K562 (cell line): ENCODE results near the gene ZNF586. TPM values are rescaled to one million over a fixed set of nuclear protein-coding genes. Genes with fewer than 3 reads are reported as not detected.
A peak's percentile ranks its signal among the peaks of the same experiment; 100 is the strongest.
"Not testable (repeated sequence)": the region's sequence is repeated elsewhere in the genome, so short reads cannot be mapped to it uniquely, and the experiment has no call there.

ENCODE experiments used
- ATAC-seq: fragments of 200-7000 bp; cut with Tn5 transposase; 3 replicates; pipeline ENCODE4 v1.9.1; 2020; ENCODE audit warnings: moderate library complexity
- BruUV-seq: library from RNA; stranded (reverse); fragments of 400-500 nt; replicated peaks from 2 replicates; lab custom pipeline; 2021; lab: Mats Ljungman, UMichigan
- CTCF ChIA-PET: fragments of 300-600 bp; formaldehyde crosslinking; extraction: SDS; loops from one replicate; lab custom pipeline; 2021; ENCODE audit warnings: low intra/inter-chr PET ratio; lab: Yijun Ruan, JAX
- POLR2A ChIA-PET: fragments of 300-600, 350-650 bp; sonication (Branson Sonifier 250); formaldehyde crosslinking; extraction: SDS; loops from one replicate; lab custom pipeline; 2021; ENCODE audit warnings: antibody characterized with exemption, inconsistent platforms; lab: Yijun Ruan, JAX
- DNase-seq, 4 experiments: peaks; one replicate each; pipeline versions ENCODE4 v3.0.0 to v3.0.0-alpha.2; 2011 to 2018; ENCODE audit warnings: low spot score in 3 of 4, mixed read lengths in 3 of 4; ENCODE audit errors: extremely low read depth in 1 of 4
- FAIRE-seq: peaks from 2 replicates; lab custom pipeline; 2011; peaks lifted over from hg19 to GRCh38; lab: Jason Lieb, UNC
- H2AFZ ChIP-seq: 2 replicates; pipeline ENCODE4 v1.6.0; 2011; ENCODE audit warnings: low read depth, low read length, control low read depth, inconsistent platforms
- H3K27ac ChIP-seq: fragments of 200-600 bp; 3 replicates; pipeline ENCODE4 v1.8.0; 2011; ENCODE audit warnings: low read depth, mild to moderate bottlenecking, control low read depth, inconsistent platforms, low read length, moderate library complexity, mixed read lengths; ENCODE audit errors: extremely low read depth
- H3K27me3 ChIP-seq, 2 experiments: fragments of 300-600 bp in 1 of 2; 2 replicates in 1 of 2; 3 replicates in 1 of 2; pipeline versions ENCODE4 v1.6.0 to v1.8.0; 2011; ENCODE audit warnings: inconsistent platforms in 2 of 2, low read length in 2 of 2, mild to moderate bottlenecking in 1 of 2, mixed read lengths in 1 of 2, moderate library complexity in 1 of 2; ENCODE audit not compliant: control insufficient read depth in 2 of 2, insufficient read depth in 2 of 2
- H3K36me3 ChIP-seq: fragments of 300-600 bp; 3 replicates; pipeline ENCODE4 v1.8.0; 2011; ENCODE audit warnings: mild to moderate bottlenecking, low read length, inconsistent platforms; ENCODE audit not compliant: control insufficient read depth, insufficient read depth
- H3K4me1 ChIP-seq, 2 experiments: fragments of 200-600 bp in 1 of 2; replicated peaks in 1 of 2; 2 replicates in 1 of 2; 3 replicates in 1 of 2; pipeline versions ENCODE4 v1.5.1 to v1.8.0; 2011; ENCODE audit warnings: inconsistent platforms in 2 of 2, low read length in 2 of 2, mild to moderate bottlenecking in 1 of 2, mixed read lengths in 1 of 2, moderate library complexity in 1 of 2; ENCODE audit not compliant: control insufficient read depth in 2 of 2, insufficient read depth in 2 of 2
- H3K4me2 ChIP-seq: 2 replicates; pipeline ENCODE4 v1.6.1; 2011; ENCODE audit warnings: low read length, control low read depth, inconsistent platforms, mixed read lengths; ENCODE audit not compliant: insufficient read depth
- H3K4me3 ChIP-seq: fragments of 200-600 bp; sonication (generic), shearing (Covaris generic); 2 replicates; pipeline ENCODE4 v1.5.1; 2016; ENCODE audit warnings: control low read depth, inconsistent platforms
- H3K79me2 ChIP-seq: fragments of 200-600 bp; 3 replicates; pipeline ENCODE4 v1.8.0; 2011; ENCODE audit warnings: low read length, inconsistent platforms; ENCODE audit not compliant: control insufficient read depth, insufficient read depth
- H3K9ac ChIP-seq, 2 experiments: 2 replicates each; pipeline versions ENCODE4 v1.6.0 to v1.6.1; 2011; ENCODE audit warnings: low read depth in 2 of 2, low read length in 2 of 2, control low read depth in 1 of 2, inconsistent platforms in 1 of 2, mild to moderate bottlenecking in 1 of 2, mixed read lengths in 1 of 2; ENCODE audit not compliant: insufficient read depth in 1 of 2
- H3K9me1 ChIP-seq: one replicate; pipeline ENCODE4 v1.6.0; 2011; ENCODE audit warnings: inconsistent platforms, mild to moderate bottlenecking, low read length, moderate library complexity; ENCODE audit not compliant: control insufficient read depth, insufficient read depth
- H3K9me3 ChIP-seq: replicated peaks from 2 replicates; pipeline ENCODE4 v1.5.1; 2011; ENCODE audit warnings: low read depth, low read length, inconsistent platforms; ENCODE audit not compliant: control insufficient read depth, insufficient read depth
- H4K20me1 ChIP-seq: replicated peaks from 2 replicates; pipeline ENCODE4 v1.6.1; 2011; ENCODE audit warnings: low read length, inconsistent platforms, mixed read lengths; ENCODE audit not compliant: control insufficient read depth, insufficient read depth
- CREB3 ChIP-seq: fragments of 450-650 bp; conservative IDR thresholded peaks from 2 replicates; pipeline ENCODE4 v1.6.1; 2016; ENCODE audit warnings: missing genetic modification characterization, low read depth, mild to moderate bottlenecking, missing compliant biosample characterization, moderate library complexity
- CXXC5 ChIP-seq: fragments of 250-450 bp; sonication (Bioruptor Pico); IDR thresholded peaks from 2 replicates; pipeline ENCODE4 v1.8.0; 2022; ENCODE audit warnings: inconsistent platforms, mild to moderate bottlenecking, moderate library complexity
- HDAC2 ChIP-seq: fragments of 450-650 bp; IDR thresholded peaks from 2 replicates; pipeline ENCODE4 v1.6.1; 2016; ENCODE audit warnings: mild to moderate bottlenecking
- HNRNPLL ChIP-seq: fragments of 200-400 bp; formaldehyde crosslinking; IDR thresholded peaks from 2 replicates; pipeline ENCODE4 v1.6.1; 2017; ENCODE audit warnings: low read length, low read depth, mild to moderate bottlenecking; ENCODE audit not compliant: poor library complexity, severe bottlenecking
- KLF1 ChIP-seq: fragments of 450-650 bp; IDR thresholded peaks from 2 replicates; pipeline ENCODE4 v1.6.1; 2016; ENCODE audit warnings: missing genetic modification characterization, missing compliant biosample characterization
- NFATC3 ChIP-seq: fragments of 450-650 bp; IDR thresholded peaks from 2 replicates; pipeline ENCODE4 v1.6.1; 2017; ENCODE audit warnings: mild to moderate bottlenecking
- ZNF592 ChIP-seq: fragments of 450-650 bp; IDR thresholded peaks from 2 replicates; pipeline ENCODE4 v1.6.1; 2017; ENCODE audit warnings: antibody characterized with exemption, mild to moderate bottlenecking
- ZNF740 ChIP-seq, 3 experiments: fragments of 200-800 bp in 1 of 3; sonication (Bioruptor generic) in 1 of 3; sonication (generic) in 1 of 3; formaldehyde crosslinking in 1 of 3; IDR thresholded peaks; 2 replicates each; pipeline versions ENCODE4 v1.6.1 to v1.8.0; 2016 to 2022; ENCODE audit warnings: mild to moderate bottlenecking in 2 of 3, missing compliant biosample characterization in 2 of 3, missing genetic modification characterization in 2 of 3, missing genetic modification reagents in 1 of 3
- WGBS: fragments of 100-300 bp; shearing (Covaris generic); methylation state at CpG from one replicate; pipeline ENCODE4 v1.1.6; 2016; ENCODE audit warnings: low coverage, mixed read lengths; ENCODE audit not compliant: insufficient coverage; ENCODE audit errors: missing lambda C conversion rate; 5-methylcytosine and 5-hydroxymethylcytosine counted together
- in situ Hi-C: fragments of 300-500 bp; cut with MboI; formaldehyde crosslinking; loops from 4 replicates; pipeline ENCODE4 v1.15.0; 2018; ENCODE audit warnings: inconsistent platforms, mixed read lengths
- intact Hi-C: fragments of 100-400 bp; cut with micrococcal nuclease; formaldehyde crosslinking; loops from 2 replicates; pipeline ENCODE4 v1.14.2; 2022
- polyA plus RNA-seq, 8 experiments: library from polyadenylated mRNA; depleted of rRNA in 4 of 8; stranded (reverse) in 5 of 8; unstranded in 3 of 8; fragments of >200 nt; fragmentation: Nextera tagmentation in 2 of 8; fragmentation: Illumina TruSeq in 1 of 8; extraction: Ambion mirVana in 2 of 8; extraction: Trizol in 1 of 8; gene quantifications; 2 replicates each; pipeline versions ENCODE4 v1.2.1 to v1.2.3, GENCODE V29; 2011 to 2014; ENCODE audit warnings: inconsistent platforms in 1 of 8, missing spikeins in 1 of 8
- total RNA-seq, 7 experiments: library from RNA; depleted of rRNA in 6 of 7; stranded (reverse); fragments of >200 nt in 6 of 7; fragmentation: Illumina TruSeq in 2 of 7; extraction: Trizol in 2 of 7; gene quantifications; 2 replicates each; pipeline versions ENCODE4 v1.2.1 to v1.2.3, GENCODE V29; 2011 to 2021; ENCODE audit warnings: low replicate concordance in 1 of 7
- TF ChIP-seq, protein P1 (sequence below), 2 experiments: fragments of 250-450 bp in 1 of 2; fragments of 450-650 bp in 1 of 2; sonication (Bioruptor Pico) in 1 of 2; IDR thresholded peaks; 2 replicates each; pipeline versions ENCODE4 v1.6.1 to v1.8.0; 2016 to 2021; ENCODE audit warnings: mild to moderate bottlenecking in 2 of 2, moderate library complexity in 2 of 2, missing compliant biosample characterization in 1 of 2, missing genetic modification characterization in 1 of 2

ZNF586 gene
- total and polyA plus RNA-seq, 9 of the 15 experiments (the other 6 are each of a cell fraction or from before 2014, with no cell fraction given), result 2.5 to 12.6 (median 8.4) TPM

DNA sequence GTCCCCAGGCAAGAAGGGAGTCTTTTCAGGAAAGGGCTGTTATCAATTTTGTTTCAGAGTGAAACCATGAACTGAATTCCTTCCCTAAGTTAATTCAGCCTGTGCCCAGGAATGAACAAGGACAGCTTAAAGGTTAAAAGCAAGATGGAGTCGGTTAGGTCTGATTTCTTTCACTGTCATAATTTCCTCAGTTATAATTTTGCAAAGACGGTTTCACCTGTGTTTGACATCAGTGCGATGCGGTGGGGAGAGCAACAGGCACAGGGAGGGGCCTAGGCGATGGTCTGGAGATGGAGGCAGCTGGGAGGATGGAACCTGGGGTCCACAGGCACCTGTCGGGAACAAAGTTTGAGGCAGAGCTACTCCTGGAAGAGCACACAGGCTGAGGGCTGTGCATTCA lies 51.1 kb downstream of the ZNF586 start (continued):
- TF ChIP-seq CREB3 (tag) (peak; percentile 81), ZNF740 (CRISPR knock-in tag; IDR thresholded peaks at IDR 0.05) (no peak), ZNF740 (tag; IDR thresholded peaks at IDR 0.05) (peak in 1 of 2 experiments; percentile 38; a peak in 1 of 4 replicates), HNRNPLL (no peak), HDAC2 (no peak), KLF1 (no peak), NFATC3 (no peak), ZNF592 (peak; percentile 80), CXXC5 (CRISPR knock-in tag) (0 out of 2 replicates have a peak, but pooled peaks have one; percentile 31)
- TF ChIP-seq, protein P1, sequence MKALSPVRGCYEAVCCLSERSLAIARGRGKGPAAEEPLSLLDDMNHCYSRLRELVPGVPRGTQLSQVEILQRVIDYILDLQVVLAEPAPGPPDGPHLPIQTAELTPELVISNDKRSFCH (CRISPR knock-in tag; IDR thresholded peaks at IDR 0.05), result no peak
- TF ChIP-seq, protein P1 (tag; IDR thresholded peaks at IDR 0.05), result peak; percentile 53; the same call in 1 of the 2 replicates
- TF ChIP-seq, all 486 proteins: peak for 14

GRCh38 chr19:57821095-57821494 lies 51.6 kb downstream of the ZNF586 start:
- H3K9me3 ChIP-seq, BruUV-seq, H3K27me3 ChIP-seq, H4K20me1 ChIP-seq, intact Hi-C loops, H3K27ac ChIP-seq, H2AFZ ChIP-seq, CTCF ChIA-PET, DNase-seq, H3K9me1 ChIP-seq, in situ Hi-C loops: not testable (repeated sequence)
- FAIRE-seq (peak; percentile 65), ATAC-seq (peak; percentile 8; the same call in 1 of the 3 replicates)
- Histone ChIP-seq H3K4me1 (peaks cover 4 to 13% of the 10 kb centered on the region in 2 experiments; a peak in 3 of 5 replicates), H3K79me2 (peaks cover 70% of the 10 kb centered on the region), H3K4me3 (peak overlapping the region; percentile 91; the same call in 1 of the 2 replicates), H3K4me2 (peak overlapping the region; percentile 83; the same call in 1 of the 2 replicates), H3K9ac (peak overlapping the region in 1 of 2 experiments; percentile 95; a peak in 1 of 4 replicates), H3K36me3 (peaks cover 55% of the 10 kb centered on the region)
- 25% methylated on average over 2 of the region's 3 CpGs for WGBS
- POLR2A ChIA-PET, result interaction anchor here (0.6 to 0.7 kb wide), 2 partner anchors 28 to 73 kb away, joined by 3 read pairs; partner anchors contain the start of gene ZNF587
